A375 (cell line): Measurements from ENCODE around the gene CCDC71. TPM values are rescaled to one million over a fixed set of nuclear protein-coding genes. Genes with fewer than 3 reads are reported as not detected.

Experiments
- total RNA-seq: library from RNA; depleted of rRNA; stranded (reverse); fragments of >200 nt; shearing (Covaris generic); gene quantifications from 2 replicates; pipeline ENCODE4 v1.2.3, GENCODE V29; 2014; rRNA removed

The CCDC71 gene
- 35.7 and 39.9 TPM in 2 replicates for total RNA-seq

DNA sequence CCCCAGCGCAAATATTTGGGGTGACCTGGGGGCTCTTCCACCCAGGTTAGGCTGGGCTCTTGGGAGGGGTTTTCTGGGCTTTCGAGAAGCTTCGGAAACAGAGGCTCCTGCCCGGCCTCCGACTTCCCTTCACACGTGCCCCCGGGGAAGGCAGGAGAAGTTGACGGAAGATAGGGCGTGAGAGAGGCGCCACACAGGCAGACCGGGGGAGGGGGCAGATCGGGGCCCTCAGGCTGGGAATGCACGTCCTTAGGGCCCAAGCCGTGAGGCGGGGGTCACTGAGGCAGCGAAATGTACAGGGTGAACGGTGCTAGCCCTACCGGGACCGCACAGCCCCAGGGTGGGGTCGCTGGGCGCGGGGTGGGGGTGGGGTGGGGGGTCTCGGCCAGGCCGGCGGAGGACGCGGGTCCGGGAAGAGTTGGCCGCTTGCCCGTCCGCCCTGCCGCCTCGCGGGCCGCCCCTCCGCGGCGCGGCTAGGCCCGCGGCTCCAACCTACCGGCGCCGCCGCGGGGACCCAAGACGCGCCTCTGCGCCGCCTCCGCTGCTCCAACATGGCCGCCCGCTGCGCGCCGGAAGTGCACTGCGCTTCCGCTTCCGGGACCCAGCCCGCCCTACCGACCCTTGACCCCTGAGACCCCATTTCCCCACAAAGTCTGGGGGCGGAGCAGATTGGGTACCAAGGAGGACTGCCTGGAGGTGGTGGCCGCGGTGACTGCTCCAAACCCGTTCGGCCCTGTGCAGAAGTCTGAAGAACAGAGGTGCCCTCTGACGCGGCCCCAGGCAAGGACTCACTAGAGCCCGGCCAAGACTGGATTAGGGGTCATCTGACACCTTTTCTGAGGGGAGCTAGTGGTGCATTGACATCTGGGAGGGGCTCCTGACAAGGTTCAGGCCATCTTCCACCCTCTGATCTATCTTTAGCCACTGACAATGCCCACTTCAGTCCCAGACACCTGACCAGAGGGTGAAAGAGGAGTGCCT, at the start of gene CCDC71:
TSS of gene CCDC71 (minus strand) at position 561 of the 981 bp plus-strand sequence. CDS start 2,123 bp downstream, outside the sequence.

DNA sequence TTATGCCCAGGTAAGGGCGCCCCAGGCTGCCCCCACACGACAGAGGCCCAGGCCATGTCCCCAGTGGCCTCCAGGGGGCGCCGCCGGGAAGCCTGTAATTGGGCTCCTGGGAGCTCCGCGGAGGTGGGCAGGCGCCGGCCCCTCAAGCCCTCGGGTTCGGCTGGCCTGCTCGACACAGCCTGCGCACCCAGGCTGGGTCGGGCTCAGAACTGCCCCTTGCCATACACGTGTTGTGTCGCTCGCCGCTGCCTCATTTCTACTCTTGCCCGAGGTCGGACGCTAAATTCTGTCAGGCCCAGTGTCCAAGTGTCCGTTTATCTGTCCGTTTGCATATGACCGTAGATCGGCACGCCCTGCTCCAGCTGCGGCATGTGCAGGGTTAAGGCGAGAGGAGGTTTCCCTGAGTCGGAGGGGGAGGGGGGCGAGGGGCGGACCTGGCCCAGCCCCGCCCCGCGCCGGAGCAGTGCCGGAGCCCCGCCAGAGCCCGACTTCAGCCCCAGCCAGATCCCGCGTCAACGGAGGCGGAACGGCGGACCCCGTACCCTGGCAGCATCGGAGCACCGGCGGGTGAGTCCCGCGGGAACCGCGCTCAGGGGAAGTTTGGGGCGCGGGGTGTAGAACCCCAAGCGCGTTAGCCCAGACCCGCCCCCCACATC, 5.1 kb upstream of the CCDC71 start, which contains the start of gene KLHDC8B:
TSS of gene KLHDC8B (plus strand) at position 480 of the 656 bp plus-strand sequence. CDS start 1,172 bp downstream, outside the sequence.

DNA sequence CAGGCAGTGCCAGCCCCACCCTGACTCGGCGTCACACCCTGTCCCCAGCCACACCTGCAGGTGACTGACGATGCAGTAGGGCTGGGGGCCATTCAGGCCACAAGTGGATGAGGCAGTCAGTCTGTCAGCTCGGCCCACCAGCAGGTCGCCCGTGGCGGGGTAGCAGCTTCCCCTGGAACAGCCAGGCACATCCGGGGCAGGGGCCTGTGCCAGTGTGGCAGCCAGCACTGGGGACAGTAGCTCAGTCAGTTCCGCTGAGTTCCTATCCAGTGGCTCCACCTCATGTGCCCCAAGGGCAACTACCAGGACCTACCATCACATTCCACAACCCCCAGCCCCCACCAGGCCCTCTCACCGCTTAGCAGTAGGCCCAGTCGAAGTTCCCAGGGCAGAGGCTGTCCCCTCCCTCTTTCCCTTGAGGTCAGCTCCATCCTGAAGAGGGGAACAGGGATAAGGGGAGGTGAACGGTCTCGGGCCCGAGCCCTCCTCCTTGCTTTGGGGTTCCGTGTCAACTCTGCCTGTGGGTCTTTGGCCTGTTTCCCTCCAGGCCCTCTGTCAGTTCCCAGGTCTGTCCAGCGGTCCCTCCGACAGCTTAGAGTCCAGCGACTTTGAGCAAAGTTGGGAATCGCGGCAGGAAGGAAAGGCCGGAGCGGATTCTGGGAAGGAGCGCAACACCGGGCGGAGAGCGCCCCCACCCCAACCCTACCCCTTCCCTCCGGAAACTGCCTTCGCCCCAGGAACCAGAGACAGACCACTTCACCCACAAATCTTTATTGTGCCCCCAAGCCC, 33.5 kb downstream of the CCDC71 start, which contains the start of gene LAMB2:
TSS of gene LAMB2 (minus strand) at position 614 of the 789 bp plus-strand sequence. CDS start at position 431, 183 bp downstream.

DNA sequence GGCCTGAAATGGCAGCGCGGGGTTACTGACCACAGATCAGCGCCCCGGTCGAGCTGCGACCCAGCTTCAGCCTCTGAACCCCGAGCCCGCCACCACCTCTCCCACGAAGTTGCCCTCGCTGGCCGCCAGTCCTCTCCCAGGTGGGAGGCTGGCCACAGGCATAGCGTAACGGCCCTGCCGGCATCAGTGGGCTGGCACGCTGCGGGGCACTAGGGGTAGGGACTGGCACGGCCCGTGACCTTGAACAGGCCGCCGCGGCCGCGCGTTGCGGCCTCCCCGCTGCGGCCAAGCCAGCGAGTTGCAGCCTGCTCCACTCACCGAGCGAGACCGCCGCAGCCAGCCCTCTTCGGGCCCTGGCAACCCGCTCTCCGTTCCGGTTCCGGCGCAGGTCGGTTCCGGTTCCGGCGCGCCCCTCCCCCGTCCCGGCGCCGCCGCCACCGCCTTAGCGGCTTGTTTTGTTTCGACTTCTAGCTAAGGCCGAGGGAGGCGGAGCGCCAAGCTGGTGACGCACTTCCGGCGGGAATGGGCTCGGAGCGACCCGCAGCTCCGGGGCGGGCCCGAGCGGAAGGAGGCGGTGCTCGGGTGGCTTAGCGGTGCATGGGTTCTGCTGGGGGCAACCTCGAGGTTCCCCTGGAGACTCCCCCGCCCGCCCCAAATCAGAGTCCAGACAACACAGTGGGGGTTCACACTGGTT, 45.5 kb downstream of the CCDC71 start, which contains the start of gene USP19:
TSS of gene USP19 (minus strand) at position 386 of the 694 bp plus-strand sequence. CDS start 1,678 bp downstream, outside the sequence.

Other genes with a start within 250 kb of the CCDC71 start
- gene ARIH2, start 247.5 kb downstream of the CCDC71 start, total RNA-seq = 180 and 214 TPM in 2 replicates
- not detected in 2 replicates for gene P4HTM, start 176.1 kb downstream of the CCDC71 start, total RNA-seq
- 87.4 and 91.0 TPM in 2 replicates for gene WDR6, start 158.9 kb downstream of the CCDC71 start, total RNA-seq
- gene DALRD3, start 147.8 kb downstream of the CCDC71 start, total RNA-seq = 51.6 and 54.6 TPM in 2 replicates
- 188 and 217 TPM in 2 replicates for gene NDUFAF3, start 144.2 kb downstream of the CCDC71 start, total RNA-seq
- 821 and 830 TPM in 2 replicates for gene IMPDH2, start 136.9 kb downstream of the CCDC71 start, total RNA-seq
- 59.3 and 90.7 TPM in 2 replicates for gene QRICH1, start 72.3 kb downstream of the CCDC71 start, total RNA-seq
- 274 and 318 TPM in 2 replicates for gene QARS1, start 61.6 kb downstream of the CCDC71 start, total RNA-seq
- gene USP19, start 45.5 kb downstream of the CCDC71 start, total RNA-seq = 95.6 and 106 TPM in 2 replicates
- gene LAMB2, start 33.3 kb downstream of the CCDC71 start, total RNA-seq = 264 and 272 TPM in 2 replicates
- 7.1 and 10.3 TPM in 2 replicates for gene KLHDC8B, start 5.3 kb upstream of the CCDC71 start, total RNA-seq
- 4.1 and 4.2 TPM in 2 replicates for gene C3orf62, start 110.9 kb upstream of the CCDC71 start, total RNA-seq
- 25.0 and 31.7 TPM in 2 replicates for gene USP4, start 173.7 kb upstream of the CCDC71 start, total RNA-seq
- gene GPX1, start 192.0 kb upstream of the CCDC71 start, total RNA-seq = 431 and 518 TPM in 2 replicates
- 227 and 242 TPM in 2 replicates for gene RHOA, start 245.6 kb upstream of the CCDC71 start, total RNA-seq
- 11.1 and 14.8 TPM in 2 replicates for gene TCTA, start 246.1 kb upstream of the CCDC71 start, total RNA-seq